Ecto neural progenitor cell (in vitro differentiated cells): ENCODE data around the gene MMP20.

ENCODE experiments used
- DNase-seq: peaks from one replicate; pipeline ENCODE4 v3.0.0-alpha.2; 2018; ENCODE audit warnings: low spot score

The MMP20 gene

GRCh38 chr11:102622258-102622657, 2.9 kb downstream of the MMP20 start:
- DNase-seq: no peak

DNA sequence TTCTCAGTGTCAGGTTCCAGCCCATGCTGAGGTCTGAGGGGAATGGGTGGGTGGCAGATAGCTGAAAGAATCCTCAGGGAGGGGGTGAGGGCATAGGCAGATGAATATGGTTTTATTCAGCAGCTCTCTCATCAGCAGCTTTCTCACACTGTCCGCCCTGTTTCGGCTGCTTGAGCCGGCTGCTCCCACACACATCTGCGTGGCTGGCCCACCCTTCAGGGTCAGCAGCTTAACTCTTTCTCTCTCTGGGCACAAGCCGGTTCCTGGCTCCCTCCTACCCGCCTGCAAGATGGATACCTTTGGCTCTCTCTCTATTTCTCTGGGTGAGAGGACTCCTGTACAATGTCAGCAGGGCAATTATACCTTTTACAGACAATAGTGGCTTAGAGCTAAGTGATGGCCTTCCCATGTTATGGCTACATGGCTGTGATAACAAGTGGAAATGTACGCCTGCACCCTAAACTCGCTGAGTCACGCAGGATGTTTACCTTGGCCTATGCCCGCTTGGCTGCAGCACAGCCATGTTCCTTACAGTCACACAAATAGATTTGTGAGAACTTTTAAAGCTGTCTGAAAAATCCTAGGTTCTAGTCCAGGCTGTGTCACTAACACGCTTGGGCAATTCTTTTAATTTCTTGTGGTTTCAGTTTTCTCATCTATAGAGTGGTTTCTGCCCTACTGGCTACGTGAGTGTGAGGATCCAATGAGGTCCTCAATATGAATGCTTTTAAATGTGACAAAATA, 4.1 kb downstream of the MMP20 start:
- no peak for DNase-seq

DNA sequence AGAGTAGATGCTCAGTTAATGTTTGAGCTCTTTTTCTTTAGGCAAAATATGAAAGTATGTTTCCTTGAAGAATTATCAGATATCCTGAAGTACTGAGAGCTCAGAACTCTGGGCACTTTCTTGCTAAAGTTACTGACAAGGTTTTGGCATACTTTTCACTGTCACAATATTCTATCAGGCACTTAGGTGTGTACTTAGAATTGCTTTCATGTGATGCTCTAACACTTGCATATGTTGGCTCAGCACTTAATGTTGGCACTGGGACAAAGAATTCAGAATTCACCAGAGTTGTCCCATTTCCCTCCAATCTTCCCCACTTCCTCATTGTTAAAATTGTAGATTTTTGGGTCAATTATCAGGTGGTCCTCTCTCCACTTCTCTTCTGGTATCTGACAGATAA, 5.0 kb downstream of the MMP20 start:
- no peak for DNase-seq

- no peak for DNase-seq
Observed at GRCh38 chr11:102617466-102618008, 7.6 kb downstream of the MMP20 start.

- DNase-seq: no peak
Observed at GRCh38 chr11:102615894-102616432, 9.2 kb downstream of the MMP20 start.

GRCh38 chr11:102615077-102615893, 9.8 kb downstream of the MMP20 start:
- no peak for DNase-seq

- no peak for DNase-seq
Observed at GRCh38 chr11:102614485-102614884, 10.6 kb downstream of the MMP20 start.

- no peak for DNase-seq
Observed at GRCh38 chr11:102614031-102614430, 11.1 kb downstream of the MMP20 start.

GRCh38 chr11:102613450-102613849, 11.7 kb downstream of the MMP20 start:
- no peak for DNase-seq

DNA sequence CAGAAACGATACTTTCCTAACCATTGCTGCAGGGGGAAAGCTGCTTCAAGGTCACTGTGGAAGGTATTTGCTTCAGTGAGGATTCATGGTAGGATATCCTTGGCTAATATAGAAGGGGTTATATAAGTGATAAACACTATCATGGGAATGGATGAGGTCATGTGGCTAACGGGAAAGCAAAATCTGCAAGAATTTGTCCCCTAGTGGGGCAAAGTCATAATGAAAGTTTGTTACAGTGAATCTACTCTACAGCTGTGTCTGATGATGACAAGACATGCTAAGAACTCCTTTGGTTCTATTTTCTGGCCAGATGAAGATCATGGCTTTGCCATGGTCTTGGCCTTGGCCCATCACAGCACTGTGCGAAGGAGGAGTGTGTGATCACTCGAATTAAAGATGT, 13.8 kb downstream of the MMP20 start:
- no peak for DNase-seq

GRCh38 chr11:102610200-102610599, 14.9 kb downstream of the MMP20 start:
- no peak for DNase-seq

DNA sequence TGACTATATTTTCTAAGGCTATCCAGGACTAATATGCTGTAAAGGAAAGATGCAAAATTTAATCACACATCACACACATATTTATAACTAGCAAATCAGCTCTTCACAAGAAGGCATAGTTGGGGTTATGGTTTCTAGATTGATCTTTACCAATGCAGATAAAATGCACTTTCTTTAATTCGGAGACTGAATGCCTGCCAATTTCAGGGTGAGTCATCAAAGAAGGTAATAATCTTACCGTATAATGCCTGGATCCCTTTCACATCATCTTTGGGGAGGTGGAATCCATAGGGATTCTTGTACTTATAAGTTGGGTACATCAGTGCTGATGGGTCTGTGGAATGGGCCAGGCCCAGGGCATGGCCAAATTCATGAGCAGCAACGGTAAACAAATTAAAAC, 16.4 kb downstream of the MMP20 start:
- no peak for DNase-seq

DNA sequence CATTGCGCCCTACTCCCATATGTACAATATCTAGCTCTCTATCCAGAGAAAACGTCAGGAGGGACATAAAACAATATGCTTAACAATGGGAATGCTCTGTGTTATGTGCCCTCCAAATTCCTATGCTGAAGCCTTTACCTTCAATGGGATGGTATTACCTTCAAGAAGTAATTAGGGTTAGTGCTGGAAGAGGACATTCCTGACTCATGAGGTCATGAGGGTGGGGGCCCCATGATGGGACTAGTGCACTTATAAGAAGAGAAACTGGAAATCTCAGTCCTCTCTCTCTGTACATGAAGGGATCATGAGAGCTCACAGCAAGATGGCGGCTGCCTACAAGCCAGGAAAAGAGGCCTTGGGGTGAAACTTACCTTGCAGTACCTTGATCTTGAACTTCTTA, 20.3 kb downstream of the MMP20 start:
- no peak for DNase-seq

DNA sequence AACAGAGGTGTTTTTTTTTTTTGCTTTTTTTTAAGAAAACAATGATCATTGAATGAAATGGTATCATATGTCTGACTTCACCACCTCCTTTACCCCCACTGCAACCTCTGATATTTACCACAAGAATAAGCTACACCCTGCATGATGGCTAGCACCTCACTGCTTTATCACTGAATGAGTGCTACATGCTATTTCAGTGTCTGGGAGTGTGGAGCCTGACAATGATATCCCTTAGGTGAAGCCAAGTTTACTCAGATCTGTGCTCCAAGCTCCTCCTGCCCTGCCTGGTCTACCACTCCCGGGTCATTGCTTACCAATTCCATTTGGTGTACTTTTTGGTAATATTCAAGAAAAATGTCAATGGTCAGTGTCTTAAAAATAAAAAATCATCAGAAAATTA, 21.1 kb downstream of the MMP20 start:
- DNase-seq: no peak

GRCh38 chr11:102603576-102603975, 21.6 kb downstream of the MMP20 start:
- DNase-seq: no peak

DNA sequence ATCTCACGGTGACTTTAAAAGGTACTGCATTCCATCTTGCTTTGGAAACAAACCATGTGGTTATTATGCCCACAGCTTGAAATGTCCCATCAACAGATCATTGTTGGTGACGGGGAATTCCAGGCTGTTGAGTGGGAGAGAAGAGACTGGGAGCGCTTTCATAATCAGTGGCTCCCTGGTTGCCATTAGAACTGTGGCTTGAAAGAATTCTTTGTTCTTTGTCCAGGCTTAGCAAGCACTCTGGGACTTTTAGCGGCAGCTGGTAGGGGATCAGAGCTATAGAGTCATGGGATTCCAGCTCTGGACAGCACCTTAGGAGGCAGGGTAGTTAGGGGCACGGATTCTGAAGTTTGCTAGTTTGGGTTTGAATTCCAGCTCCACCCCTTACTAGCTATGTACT, 22.0 kb downstream of the MMP20 start:
- no peak for DNase-seq

DNA sequence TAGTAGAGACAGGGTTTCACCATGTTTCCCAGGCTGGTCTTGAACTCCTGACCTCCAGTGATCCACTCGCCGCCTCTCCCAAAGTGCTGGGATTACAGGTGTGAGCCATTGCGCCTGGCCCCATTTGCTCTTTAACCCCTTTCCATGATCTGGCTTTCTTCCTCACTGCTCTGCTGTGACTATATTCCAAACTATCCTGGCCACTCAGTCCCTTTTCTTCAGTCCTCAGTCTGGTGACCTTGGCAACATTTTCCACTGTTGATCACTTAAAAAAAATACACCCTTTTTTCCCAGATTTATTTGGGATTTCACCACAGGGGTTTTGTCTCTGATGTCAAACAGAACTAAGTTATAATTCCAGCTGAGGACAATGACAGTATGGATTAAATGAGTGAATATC, 24.5 kb downstream of the MMP20 start:
- DNase-seq: no peak

DNA sequence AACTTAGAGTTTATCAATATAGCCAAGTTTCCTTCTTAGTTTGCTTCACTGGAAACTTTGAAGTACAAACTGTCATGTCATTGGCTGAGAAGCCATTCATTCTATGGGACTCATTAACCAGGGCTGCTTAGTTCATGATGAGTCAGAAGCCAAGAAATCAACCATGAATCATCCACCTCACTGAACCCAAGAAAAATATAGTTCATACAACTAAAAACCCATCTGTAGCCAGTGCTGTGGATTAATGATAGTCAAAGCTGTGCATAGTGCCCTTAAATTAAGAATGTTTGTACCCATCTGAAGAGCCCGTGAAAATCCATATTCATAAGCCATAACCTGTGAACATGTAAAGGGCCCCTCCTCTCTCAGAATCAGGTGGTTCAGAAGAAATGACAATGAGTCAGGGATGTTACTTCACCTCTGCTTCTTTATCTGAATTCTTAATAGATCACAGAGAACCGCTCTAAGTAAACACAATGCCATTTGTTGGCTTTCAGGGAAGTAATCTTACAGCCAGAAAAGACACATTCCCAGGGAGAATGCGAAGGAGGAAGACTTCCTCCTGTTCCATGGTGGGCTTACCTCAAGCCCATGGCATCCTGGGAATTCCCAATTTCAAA, 25.4 kb downstream of the MMP20 start:
- DNase-seq: no peak

- no peak for DNase-seq
Observed at GRCh38 chr11:102598272-102598671, 26.9 kb downstream of the MMP20 start.

GRCh38 chr11:102596578-102596977, 28.6 kb downstream of the MMP20 start:
- no peak for DNase-seq

DNA sequence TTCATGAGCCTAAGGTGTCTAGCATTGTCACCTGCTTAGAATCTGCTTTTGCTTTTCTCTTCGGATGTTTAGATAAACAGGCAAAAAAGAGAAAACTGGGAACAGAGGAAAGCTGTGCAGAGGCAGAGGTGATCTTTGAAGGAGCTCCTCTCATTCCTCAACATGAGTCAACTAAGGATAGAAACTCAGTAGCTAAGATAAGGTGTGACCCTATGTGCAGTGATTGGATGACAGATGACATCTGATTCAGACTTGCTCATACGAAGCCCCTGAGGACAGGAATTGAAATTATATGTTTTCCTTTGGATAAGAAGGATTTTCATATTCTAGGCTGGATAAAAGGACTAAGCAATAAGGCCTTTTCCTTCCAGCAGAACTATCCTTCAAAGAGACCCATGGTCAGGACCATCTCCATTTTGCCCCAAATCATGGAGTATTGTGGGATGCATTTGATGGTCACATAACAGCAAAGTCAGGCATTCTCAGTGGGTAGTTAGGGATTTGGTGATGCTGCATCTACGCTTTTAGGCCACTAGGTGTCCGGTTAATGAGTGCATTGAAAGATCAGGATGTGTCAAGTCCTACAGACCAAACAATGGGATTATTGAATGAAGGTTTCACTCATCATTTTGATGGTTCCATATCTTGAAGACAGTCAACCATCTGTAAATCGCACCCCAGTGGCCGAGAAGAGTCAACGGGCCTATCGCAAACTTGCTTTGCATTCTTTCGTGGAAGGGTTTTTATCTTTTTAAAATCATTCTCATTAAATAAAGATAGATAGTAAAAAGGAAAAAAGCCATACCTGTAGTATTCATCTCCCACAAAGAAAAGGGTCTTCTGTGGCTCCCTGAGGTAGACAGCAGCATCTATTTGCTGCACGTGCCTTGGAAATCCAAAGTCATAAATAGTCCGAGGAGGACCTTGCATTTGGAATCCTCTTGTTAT, 32.2 kb downstream of the MMP20 start:
- no peak for DNase-seq
